Nephron progenitor cell (in vitro differentiated cells): ENCODE measurements around the gene PLXNA4.
A peak's percentile ranks its signal among the peaks of the same experiment; 100 is the strongest.

Experiments used
- DNase-seq: peaks from one replicate; pipeline ENCODE4 v3.0.0; 2021
- H3K27ac Mint-ChIP-seq: 2 replicates; pipeline ENCODE4 v1.8.0; 2021; ENCODE audit warnings: mild to moderate bottlenecking, moderate library complexity, mixed read lengths
- H3K27me3 Mint-ChIP-seq: 2 replicates; pipeline ENCODE4 v1.8.0; 2021; ENCODE audit warnings: mild to moderate bottlenecking, low read depth, mixed read lengths; ENCODE audit not compliant: poor library complexity
- H3K36me3 Mint-ChIP-seq: 2 replicates; pipeline ENCODE4 v1.8.0; 2021; ENCODE audit warnings: low read depth, mixed read lengths
- H3K4me1 Mint-ChIP-seq: 2 replicates; pipeline ENCODE4 v1.8.0; 2021; ENCODE audit warnings: mixed read lengths
- H3K4me3 Mint-ChIP-seq: 2 replicates; pipeline ENCODE4 v1.8.0; 2021; ENCODE audit warnings: mild to moderate bottlenecking, moderate library complexity, mixed read lengths
- H3K9me3 Mint-ChIP-seq: 2 replicates; pipeline ENCODE4 v1.8.0; 2021; ENCODE audit warnings: mild to moderate bottlenecking, moderate library complexity, mixed read lengths
- CTCF ChIP-seq: fragments of 200-600 bp; sonication (generic); IDR thresholded peaks from 2 replicates; pipeline ENCODE4 v1.5.0; 2021; ENCODE audit warnings: antibody characterized with exemption

PLXNA4 gene

GRCh38 chr7:132498319-132498718 is 78.0 kb downstream of the PLXNA4 start:
- H3K27ac Mint-ChIP-seq: no peak overlapping the region
- no peak for TF ChIP-seq CTCF
- peaks cover 22% of the 10 kb centered on the region for H3K27me3 Mint-ChIP-seq
- peaks cover 20% of the 10 kb centered on the region for H3K4me1 Mint-ChIP-seq
- H3K9me3 Mint-ChIP-seq: no peaks in the 10 kb centered on the region
- no peak for DNase-seq
- no peaks in the 10 kb centered on the region for H3K36me3 Mint-ChIP-seq
- H3K4me3 Mint-ChIP-seq: no peak overlapping the region

- Mint-ChIP-seq H3K27ac (no peak overlapping the region), H3K36me3 (no peaks in the 10 kb centered on the region), H3K4me3 (no peak overlapping the region), H3K4me1 (peaks cover 27% of the 10 kb centered on the region), H3K27me3 (peaks cover 18% of the 10 kb centered on the region), H3K9me3 (no peaks in the 10 kb centered on the region)
- DNase-seq: no peak
- no peak for TF ChIP-seq CTCF
Observed at GRCh38 chr7:132497098-132497497, 79.2 kb downstream of the PLXNA4 start.

GRCh38 chr7:132495936-132496335 is 80.3 kb downstream of the PLXNA4 start:
- TF ChIP-seq CTCF: no peak
- Mint-ChIP-seq H3K27ac (no peak overlapping the region), H3K27me3 (peaks cover 20% of the 10 kb centered on the region), H3K4me3 (no peak overlapping the region), H3K4me1 (peaks cover 34% of the 10 kb centered on the region), H3K36me3 (no peaks in the 10 kb centered on the region), H3K9me3 (no peaks in the 10 kb centered on the region)
- DNase-seq: no peak

- Mint-ChIP-seq H3K4me3 (no peak overlapping the region), H3K4me1 (peaks cover 30% of the 10 kb centered on the region), H3K36me3 (no peaks in the 10 kb centered on the region), H3K27ac (no peak overlapping the region), H3K9me3 (no peaks in the 10 kb centered on the region), H3K27me3 (peaks cover 14% of the 10 kb centered on the region)
- TF ChIP-seq CTCF: no peak
- no peak for DNase-seq
Observed at GRCh38 chr7:132494474-132494873, 81.8 kb downstream of the PLXNA4 start.

GRCh38 chr7:132492823-132493445 is 83.3 kb downstream of the PLXNA4 start:
- peaks cover 10% of the 10 kb centered on the region for H3K9me3 Mint-ChIP-seq
- DNase-seq: no peak
- H3K27ac Mint-ChIP-seq: peak overlapping the region; percentile 46
- peaks cover 13% of the 10 kb centered on the region for H3K27me3 Mint-ChIP-seq
- no peak for TF ChIP-seq CTCF
- peaks cover 28% of the 10 kb centered on the region for H3K4me1 Mint-ChIP-seq
- H3K36me3 Mint-ChIP-seq: peaks cover 7% of the 10 kb centered on the region
- H3K4me3 Mint-ChIP-seq: no peak overlapping the region

- Mint-ChIP-seq H3K27me3 (peaks cover 25% of the 10 kb centered on the region), H3K9me3 (peaks cover 10% of the 10 kb centered on the region), H3K27ac (no peak overlapping the region), H3K36me3 (peaks cover 7% of the 10 kb centered on the region), H3K4me3 (no peak overlapping the region), H3K4me1 (peaks cover 38% of the 10 kb centered on the region)
- no peak for TF ChIP-seq CTCF
- no peak for DNase-seq
Observed at GRCh38 chr7:132491391-132491945, 84.8 kb downstream of the PLXNA4 start.
